COLO829 (cell line): ENCODE results near the gene GPR89B.
"Not testable (repeated sequence)": the region's sequence is repeated elsewhere in the genome, so short reads cannot be mapped to it uniquely, and the experiment has no call there.

Source experiments
- DNase-seq: peaks from one replicate; pipeline ENCODE4 v3.0.0; 2012; ENCODE audit warnings: low spot score

The GPR89B gene

GRCh38 chr1:147940456-147940855, 12.2 kb downstream of the GPR89B start:
- not testable (repeated sequence) for DNase-seq

- DNase-seq: not testable (repeated sequence)
These were observed 14.3 kb downstream of the GPR89B start for GRCh38 chr1:147942563-147942962.

DNA sequence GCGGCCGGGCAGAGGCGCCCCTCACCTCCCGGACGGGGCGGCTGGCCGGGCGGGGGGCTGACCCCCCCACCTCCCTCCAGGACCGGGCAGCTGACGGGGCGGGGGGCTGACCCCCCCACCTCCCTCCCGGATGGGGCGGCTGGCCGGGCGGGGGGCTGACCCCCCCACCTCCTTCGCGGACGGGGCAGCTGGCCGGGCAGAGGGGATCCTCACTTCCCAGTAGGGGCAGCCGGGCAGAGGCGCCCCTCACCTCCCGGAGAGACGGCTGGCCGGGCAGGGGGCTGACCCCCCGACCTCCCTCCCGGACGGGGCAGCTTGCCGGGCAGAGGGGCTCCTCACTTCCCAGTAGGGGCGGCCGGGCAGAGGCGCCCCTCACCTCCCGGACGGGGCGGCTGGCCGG, 21.3 kb downstream of the GPR89B start:
- not testable (repeated sequence) for DNase-seq

- DNase-seq: not testable (repeated sequence)
These were observed 30.7 kb downstream of the GPR89B start for GRCh38 chr1:147958906-147959305.

DNA sequence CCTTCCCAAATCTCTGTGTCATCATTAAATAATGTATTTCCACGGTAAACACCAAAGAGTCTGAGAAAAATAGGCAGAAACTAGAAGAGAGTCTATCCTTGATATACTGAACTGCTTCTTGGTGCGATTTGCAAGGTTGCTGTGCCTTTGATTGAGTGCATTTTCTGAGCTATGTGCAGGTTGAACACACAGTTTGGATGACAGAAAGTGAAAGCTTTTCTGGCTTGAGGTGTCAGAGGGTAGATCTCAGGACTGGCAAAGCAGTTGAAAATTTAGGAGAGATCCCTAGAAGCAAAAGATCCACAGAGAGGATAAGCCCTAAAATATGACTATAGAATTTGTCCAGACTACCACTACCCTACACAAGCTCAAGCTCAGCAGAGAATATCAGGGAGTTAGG, 31.5 kb downstream of the GPR89B start:
- not testable (repeated sequence) for DNase-seq

DNA sequence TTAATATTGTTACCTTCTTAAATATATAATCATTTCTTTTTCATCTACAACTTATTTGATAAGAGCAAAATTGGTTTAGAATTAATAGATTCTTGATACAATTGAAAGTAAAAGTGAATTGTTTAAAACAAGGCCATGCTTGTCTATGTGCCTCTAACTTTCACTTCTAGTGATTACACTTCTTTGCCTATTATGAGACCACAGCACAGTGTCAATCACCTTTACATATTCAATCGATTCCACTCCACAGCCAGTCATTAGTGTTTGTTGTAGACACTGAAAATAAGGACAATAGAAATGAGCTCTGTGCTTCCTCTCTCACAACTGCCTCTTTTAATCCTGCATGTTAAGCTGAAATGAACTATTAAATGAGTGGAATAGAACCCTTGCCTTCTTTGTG, 36.4 kb downstream of the GPR89B start:
- not testable (repeated sequence) for DNase-seq

- DNase-seq: not testable (repeated sequence)
These were observed 38.4 kb downstream of the GPR89B start for GRCh38 chr1:147966657-147967056.

- not testable (repeated sequence) for DNase-seq
These were observed 50.9 kb downstream of the GPR89B start for GRCh38 chr1:147978896-147979651.

DNA sequence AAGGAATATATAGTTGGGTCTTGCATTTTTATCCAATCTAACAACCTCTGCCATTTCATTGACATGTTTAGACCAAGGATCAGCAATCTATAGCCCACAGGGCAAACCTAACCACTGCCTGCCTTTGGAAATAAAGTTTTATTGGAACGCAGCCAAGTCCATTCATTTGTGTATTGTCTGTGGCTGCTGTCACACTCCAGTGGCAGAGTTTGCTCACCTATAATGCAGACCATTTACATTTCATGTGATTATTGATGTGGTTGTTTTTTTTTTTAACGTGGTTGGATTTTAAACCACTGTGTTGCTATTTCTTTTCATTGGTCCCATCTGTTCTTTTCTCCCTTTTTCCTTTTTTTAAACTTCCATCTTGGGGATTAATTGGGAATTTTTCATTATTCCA, 57.2 kb downstream of the GPR89B start:
- not testable (repeated sequence) for DNase-seq

- not testable (repeated sequence) for DNase-seq
These were observed 59.7 kb downstream of the GPR89B start for GRCh38 chr1:147987893-147988292.

- DNase-seq: not testable (repeated sequence)
These were observed 64.7 kb downstream of the GPR89B start for GRCh38 chr1:147992916-147993315.

GRCh38 chr1:147993400-147993799, 65.2 kb downstream of the GPR89B start:
- DNase-seq: not testable (repeated sequence)

GRCh38 chr1:147993825-147994615, 65.8 kb downstream of the GPR89B start:
- not testable (repeated sequence) for DNase-seq

- not testable (repeated sequence) for DNase-seq
These were observed 67.9 kb downstream of the GPR89B start for GRCh38 chr1:147996088-147996487.

DNA sequence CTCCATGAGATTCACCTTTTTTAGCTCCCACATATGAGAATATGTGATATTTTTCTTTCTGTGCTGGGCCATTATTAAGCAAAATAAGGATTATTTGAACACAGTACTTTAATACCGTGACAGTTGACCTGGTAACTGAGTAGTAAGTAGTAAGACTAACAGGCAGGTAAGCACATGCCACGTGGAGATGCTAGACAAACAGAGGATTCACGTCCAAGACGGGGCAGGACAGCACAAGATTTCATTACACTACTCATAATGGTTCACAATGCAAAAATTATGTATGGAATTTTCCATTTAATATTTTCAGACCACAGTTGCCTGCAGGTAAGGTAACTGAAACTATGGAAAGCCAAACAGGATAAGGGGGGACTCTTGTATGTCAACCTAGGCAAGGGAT, 79.5 kb downstream of the GPR89B start:
- DNase-seq: not testable (repeated sequence)

- peak; percentile 0 for DNase-seq
These were observed 82.3 kb downstream of the GPR89B start for GRCh38 chr1:148010527-148010926.

DNA sequence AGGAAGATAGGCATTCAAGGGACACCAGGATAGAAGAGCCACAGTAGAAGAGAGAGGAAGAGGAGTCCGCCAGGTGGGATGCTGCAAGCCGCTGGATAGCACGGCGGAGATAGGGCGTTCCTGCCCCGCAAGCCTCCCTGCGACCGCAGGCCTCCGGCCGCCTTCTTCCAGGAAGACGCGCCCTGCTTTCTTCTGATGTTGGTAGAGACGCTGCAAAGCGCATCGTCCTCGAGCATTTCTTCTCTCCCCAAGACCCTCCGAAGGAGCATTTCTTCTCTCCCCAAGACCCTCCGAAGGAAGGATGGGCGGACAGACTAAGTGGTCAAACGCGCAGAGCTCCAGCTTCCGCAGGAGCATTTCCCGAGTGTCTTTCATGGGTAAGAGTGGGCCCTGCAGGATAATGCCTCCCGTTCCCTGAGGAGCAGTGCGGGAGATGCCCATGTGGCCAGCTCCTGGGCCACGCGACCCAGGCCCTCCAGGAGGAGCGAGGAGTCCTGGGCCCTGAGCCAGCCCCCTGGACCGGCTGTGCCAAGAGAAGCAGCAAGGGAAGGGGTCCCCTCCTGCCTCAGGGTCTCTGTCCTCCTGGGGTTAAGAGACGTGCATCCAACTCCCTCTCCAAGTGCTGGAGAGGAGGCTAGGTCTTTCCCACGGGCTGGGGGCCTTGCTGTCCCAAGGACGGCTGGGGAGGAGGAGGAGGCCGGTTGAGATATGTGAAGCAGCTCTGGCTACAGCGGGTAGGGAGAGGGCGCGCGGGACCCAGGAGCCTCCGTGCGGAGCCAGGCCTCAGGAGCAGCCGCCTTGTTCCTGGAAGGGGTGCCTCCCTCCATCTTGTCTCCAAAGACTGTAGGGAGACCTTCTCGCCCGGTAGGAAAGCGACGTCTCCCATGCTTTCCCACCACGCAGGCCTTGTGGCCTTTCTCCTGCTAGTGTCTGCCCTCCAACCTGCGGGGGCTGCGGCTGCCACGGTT, 85.2 kb downstream of the GPR89B start:
- DNase-seq: peak; percentile 0

- not testable (repeated sequence) for DNase-seq
These were observed 86.3 kb downstream of the GPR89B start for GRCh38 chr1:148014289-148015200.

DNA sequence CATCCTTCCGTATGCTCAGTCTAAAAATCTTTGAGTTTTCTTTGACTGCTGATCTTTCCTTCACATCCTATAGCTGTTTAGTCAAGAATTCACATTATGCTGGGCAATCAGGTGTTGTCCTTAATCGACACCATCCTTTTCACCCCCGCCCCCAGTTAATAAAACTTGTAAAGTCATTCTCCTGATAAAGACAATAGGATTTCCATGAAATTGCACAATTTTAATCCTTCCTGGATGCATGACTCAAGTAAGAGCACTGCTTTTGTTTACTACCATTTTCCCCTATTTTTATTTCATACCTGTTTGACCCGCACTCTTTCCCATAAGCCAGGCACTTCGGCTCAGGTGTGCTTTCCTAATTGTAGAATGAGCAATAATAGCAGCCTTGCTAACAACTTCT, 96.7 kb downstream of the GPR89B start:
- DNase-seq: not testable (repeated sequence)

GRCh38 chr1:148027004-148027403, 98.8 kb downstream of the GPR89B start:
- DNase-seq: not testable (repeated sequence)

- DNase-seq: not testable (repeated sequence)
These were observed 104.0 kb downstream of the GPR89B start for GRCh38 chr1:148032247-148032646.
